Large intestine (tissue), 3 donors: ENCODE measurements around the gene PLEKHG4B. TPM values are rescaled to one million over a fixed set of nuclear protein-coding genes. Genes with fewer than 3 reads are reported as not detected.

Source experiments
- DNase-seq, 2 donors: peaks; one replicate each; pipeline versions ENCODE4 v3.0.0 to v3.0.0-alpha.2; 2013
- H3K27ac ChIP-seq: one replicate; pipeline ENCODE4 v1.5.1; 2013; ENCODE audit warnings: low read length
- H3K27me3 ChIP-seq: 2 replicates; pipeline ENCODE4 v1.6.1; 2013; ENCODE audit warnings: low read length; ENCODE audit not compliant: control insufficient read depth, insufficient read depth
- H3K36me3 ChIP-seq: 2 replicates; pipeline ENCODE4 v1.6.1; 2013; ENCODE audit warnings: low read length; ENCODE audit not compliant: control insufficient read depth, insufficient read depth
- H3K4me1 ChIP-seq: one replicate; pipeline ENCODE4 v1.6.1; 2013; ENCODE audit warnings: low read length; ENCODE audit not compliant: control insufficient read depth, insufficient read depth
- H3K4me3 ChIP-seq: one replicate; pipeline ENCODE4 v1.5.1; 2013; ENCODE audit warnings: low read length
- H3K9me3 ChIP-seq: one replicate; pipeline ENCODE4 v1.6.1; 2013; ENCODE audit warnings: mild to moderate bottlenecking, low read depth, low read length, moderate library complexity; ENCODE audit not compliant: control insufficient read depth
- WGBS: methylation state at CpG from one replicate; pipeline ENCODE4 v1.1.5; 2013; ENCODE audit warnings: low lambda C conversion rate; ENCODE audit not compliant: insufficient coverage; 5-methylcytosine and 5-hydroxymethylcytosine counted together
- polyA plus RNA-seq: library from polyadenylated mRNA; unstranded; fragments of 120-200 nt; gene quantifications from one replicate; pipeline ENCODE4 v1.2.1, GENCODE V29; 2013

The PLEKHG4B gene
- polyA plus RNA-seq, 1 donor = 2.0 TPM

- H3K4me3 ChIP-seq = no peak overlapping the region
- no peak for DNase-seq
- H3K36me3 ChIP-seq = no peaks in the 10 kb centered on the region
- no CpG with 5 or more reads among the region's 22 CpGs for WGBS
- no peaks in the 10 kb centered on the region for H3K4me1 ChIP-seq
- H3K9me3 ChIP-seq = no peaks in the 10 kb centered on the region
- H3K27me3 ChIP-seq = peaks cover 12% of the 10 kb centered on the region
- no peak overlapping the region for H3K27ac ChIP-seq
Observed at GRCh38 chr5:76358-77169, 15.4 kb upstream of the PLEKHG4B start.

GRCh38 chr5:77170-77501, 14.8 kb upstream of the PLEKHG4B start:
- Histone ChIP-seq H3K4me1 (no peaks in the 10 kb centered on the region), H3K27ac (no peak overlapping the region), H3K4me3 (no peak overlapping the region), H3K36me3 (no peaks in the 10 kb centered on the region), H3K9me3 (no peaks in the 10 kb centered on the region), H3K27me3 (peaks cover 16% of the 10 kb centered on the region)
- no peak for DNase-seq
- WGBS = no CpG with 5 or more reads among the region's 4 CpGs

GRCh38 chr5:77546-77945, 14.4 kb upstream of the PLEKHG4B start:
- no peaks in the 10 kb centered on the region for H3K4me1 ChIP-seq
- WGBS = no CpG with 5 or more reads among the region's 10 CpGs
- H3K9me3 ChIP-seq = no peaks in the 10 kb centered on the region
- no peak for DNase-seq
- no peaks in the 10 kb centered on the region for H3K36me3 ChIP-seq
- no peak overlapping the region for H3K27ac ChIP-seq
- H3K4me3 ChIP-seq = no peak overlapping the region
- H3K27me3 ChIP-seq = peaks cover 16% of the 10 kb centered on the region

- Histone ChIP-seq H3K9me3 (peaks cover 1% of the 10 kb centered on the region), H3K36me3 (no peaks in the 10 kb centered on the region), H3K4me3 (no peak overlapping the region), H3K4me1 (no peaks in the 10 kb centered on the region), H3K27me3 (peaks cover 16% of the 10 kb centered on the region), H3K27ac (no peak overlapping the region)
- no CpG with 5 or more reads among the region's 17 CpGs for WGBS
- no peak for DNase-seq
Observed at GRCh38 chr5:77957-78804, 13.8 kb upstream of the PLEKHG4B start.

DNA sequence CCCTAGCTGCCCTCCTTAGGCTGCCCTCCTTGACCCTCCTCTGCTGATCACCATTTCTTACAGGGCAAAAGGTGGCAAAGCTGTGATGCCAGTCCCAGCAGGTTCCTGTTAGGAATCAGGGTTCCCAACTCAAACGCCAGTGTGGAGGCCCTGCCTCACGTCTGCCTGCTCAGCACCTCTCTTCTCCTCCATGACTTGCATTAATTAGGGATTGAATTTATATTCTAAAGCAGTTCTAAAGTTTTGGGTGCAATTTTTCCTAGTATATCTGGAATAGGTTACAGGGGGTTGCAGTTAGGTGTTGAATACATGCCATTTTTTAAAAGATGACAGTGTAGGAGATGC, 13.2 kb upstream of the PLEKHG4B start:
- no peaks in the 10 kb centered on the region for H3K36me3 ChIP-seq
- H3K27ac ChIP-seq = no peak overlapping the region
- no peak for DNase-seq
- H3K9me3 ChIP-seq = peaks cover 3% of the 10 kb centered on the region
- peaks cover 16% of the 10 kb centered on the region for H3K27me3 ChIP-seq
- WGBS = no CpG with 5 or more reads among the region's 2 CpGs
- no peak overlapping the region for H3K4me3 ChIP-seq
- H3K4me1 ChIP-seq = no peaks in the 10 kb centered on the region

GRCh38 chr5:79263-79662, 12.7 kb upstream of the PLEKHG4B start:
- no peaks in the 10 kb centered on the region for H3K4me1 ChIP-seq
- H3K36me3 ChIP-seq = no peaks in the 10 kb centered on the region
- no peak for DNase-seq
- peaks cover 3% of the 10 kb centered on the region for H3K9me3 ChIP-seq
- 100% methylated on average over 1 of the region's 10 CpGs for WGBS
- H3K27ac ChIP-seq = no peak overlapping the region
- no peak overlapping the region for H3K4me3 ChIP-seq
- H3K27me3 ChIP-seq = peaks cover 16% of the 10 kb centered on the region

DNA sequence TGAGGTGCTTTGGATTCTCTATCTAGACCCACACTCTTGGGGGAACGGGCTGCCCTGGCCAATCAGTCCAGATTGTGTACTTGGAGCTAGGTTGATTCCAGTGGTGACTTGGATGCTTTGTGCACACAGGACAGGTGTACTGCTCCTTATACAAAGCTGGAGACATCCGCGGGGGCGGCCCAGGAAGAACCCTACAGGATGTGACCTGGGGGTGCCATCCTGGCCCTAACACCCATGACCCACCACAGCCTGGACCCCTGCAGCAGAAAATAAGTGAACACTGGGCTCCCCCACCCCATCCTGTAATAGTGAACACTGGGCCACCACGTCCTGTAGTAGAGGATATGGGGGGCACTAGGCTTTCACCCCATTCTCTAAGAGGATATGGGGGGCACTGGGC, 12.1 kb upstream of the PLEKHG4B start:
- no peak for DNase-seq
- WGBS = no CpG with 5 or more reads among the region's 5 CpGs
- peaks cover 16% of the 10 kb centered on the region for H3K27me3 ChIP-seq

DNA sequence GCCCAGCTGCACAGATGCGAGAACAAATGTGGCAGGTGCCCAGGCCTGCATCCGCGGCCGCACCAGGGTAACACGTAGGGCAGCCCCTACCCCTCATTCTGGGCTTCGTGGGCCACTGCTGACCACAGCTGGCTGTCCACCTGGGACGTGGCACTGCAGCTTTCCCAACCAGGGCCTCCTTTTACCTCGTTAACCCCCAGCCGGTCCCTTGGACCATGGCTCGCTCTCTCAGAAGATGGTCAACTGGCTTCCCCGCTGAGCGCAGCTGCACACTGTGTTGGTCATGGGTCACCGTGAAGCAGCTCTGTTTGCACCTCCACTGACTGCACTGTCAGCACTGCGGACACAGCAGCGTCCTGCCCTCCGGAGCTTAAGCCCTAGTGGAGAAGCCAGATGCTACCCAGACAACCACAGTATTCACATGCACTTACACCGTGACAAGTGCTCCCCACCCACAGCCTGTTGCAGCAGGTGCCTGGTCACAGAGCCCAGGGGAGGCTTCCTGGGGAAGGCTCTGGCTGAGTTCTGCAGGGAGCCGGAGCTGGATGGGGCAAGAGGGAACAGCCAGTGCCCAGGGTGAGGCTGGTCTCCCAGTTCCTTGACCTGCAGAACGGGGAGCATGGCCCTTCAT, 10.5 kb upstream of the PLEKHG4B start:
- Histone ChIP-seq H3K4me1 (no peaks in the 10 kb centered on the region), H3K9me3 (peaks cover 3% of the 10 kb centered on the region), H3K27me3 (peaks cover 9% of the 10 kb centered on the region), H3K27ac (no peak overlapping the region), H3K36me3 (no peaks in the 10 kb centered on the region), H3K4me3 (no peak overlapping the region)
- no peak for DNase-seq
- no CpG with 5 or more reads among the region's 19 CpGs for WGBS

More for the DNA sequence above, 12.1 kb upstream of the PLEKHG4B start:
- Histone ChIP-seq H3K36me3 (no peaks in the 10 kb centered on the region), H3K9me3 (peaks cover 3% of the 10 kb centered on the region), H3K4me3 (no peak overlapping the region), H3K4me1 (no peaks in the 10 kb centered on the region), H3K27ac (no peak overlapping the region)

GRCh38 chr5:82097-82496, 9.9 kb upstream of the PLEKHG4B start:
- Histone ChIP-seq H3K36me3 (no peaks in the 10 kb centered on the region), H3K4me1 (no peaks in the 10 kb centered on the region), H3K27me3 (peaks cover 9% of the 10 kb centered on the region), H3K4me3 (no peak overlapping the region), H3K9me3 (peaks cover 3% of the 10 kb centered on the region), H3K27ac (no peak overlapping the region)
- WGBS = no CpG with 5 or more reads among the region's 9 CpGs
- no peak for DNase-seq

DNA sequence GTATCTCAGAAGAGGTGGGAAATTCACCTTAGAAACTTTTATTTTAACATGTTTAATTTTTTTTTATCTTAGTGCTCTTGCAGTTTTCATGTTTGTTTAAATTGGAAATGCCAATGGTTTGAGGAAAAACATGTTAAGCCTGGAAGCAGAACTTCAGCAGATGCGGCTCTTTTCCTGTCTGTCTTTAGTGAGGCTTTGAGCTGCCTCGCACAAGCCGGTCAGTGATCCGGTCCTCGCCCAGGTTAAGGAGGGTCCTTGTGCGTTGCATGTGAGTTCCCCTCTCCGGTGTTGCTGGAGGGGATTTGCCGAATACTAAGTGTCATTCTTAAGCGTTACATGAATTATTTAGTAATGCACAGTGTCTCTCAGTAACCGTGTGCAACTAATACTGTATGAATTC, 9.4 kb upstream of the PLEKHG4B start:
- Histone ChIP-seq H3K9me3 (peaks cover 3% of the 10 kb centered on the region), H3K36me3 (no peaks in the 10 kb centered on the region), H3K4me1 (no peaks in the 10 kb centered on the region), H3K27me3 (peaks cover 9% of the 10 kb centered on the region), H3K4me3 (no peak overlapping the region), H3K27ac (no peak overlapping the region)
- no peak for DNase-seq
- WGBS = no CpG with 5 or more reads among the region's 10 CpGs
